ENCODE measurements around the gene UTP4. TPM values are rescaled to one million over a fixed set of nuclear protein-coding genes. Genes with fewer than 3 reads are reported as not detected.

UTP4 gene
- polyA plus RNA-seq, 1 donor from 2014 or later: 18.5 TPM

GRCh38 chr16:69084289-69084688, 48.2 kb upstream of the UTP4 start:
- no peak overlapping the region for H3K9ac ChIP-seq (ENCODE audit: low read length)
- no peak for TF ChIP-seq EZH2 (IDR thresholded peaks at IDR 0.05; ENCODE audit: borderline replicate concordance, insufficient read depth, low read length, poor library complexity, severe bottlenecking)
- no peak for TF ChIP-seq REST (IDR thresholded peaks at IDR 0.05; ENCODE audit: borderline replicate concordance)
- TF ChIP-seq POLR2AphosphoS5 (IDR thresholded peaks at IDR 0.05): no peak
- no peak for TF ChIP-seq EP300 (conservative IDR thresholded peaks at IDR 0.05; ENCODE audit: poor library complexity, severe bottlenecking)
- TF ChIP-seq TAF1 (IDR thresholded peaks at IDR 0.05; ENCODE audit: low read depth): no peak
- no peak for TF ChIP-seq MXI1 (conservative IDR thresholded peaks at IDR 0.05; ENCODE audit: poor library complexity, severe bottlenecking)
- no peak for TF ChIP-seq SMC3 (conservative IDR thresholded peaks at IDR 0.05; ENCODE audit: poor library complexity)
- no peak for TF ChIP-seq CTCF (IDR thresholded peaks at IDR 0.05; ENCODE audit: poor library complexity, severe bottlenecking)
- TF ChIP-seq RAD21 (conservative IDR thresholded peaks at IDR 0.05): no peak
- H3K9me3 ChIP-seq (ENCODE audit: low read length): no peaks in the 10 kb centered on the region
- H3K4me3 ChIP-seq (ENCODE audit: low read length): no peak overlapping the region
- no peak overlapping the region for H3K27ac ChIP-seq (ENCODE audit: low read length)
- H3K27me3 ChIP-seq (ENCODE audit: insufficient read depth, low read depth, low read length): no peaks in the 10 kb centered on the region
- no peaks in the 10 kb centered on the region for H3K79me2 ChIP-seq (replicated peaks; ENCODE audit: insufficient read depth, low read length)
- H2AFZ ChIP-seq (ENCODE audit: low read depth, low read length): no peak overlapping the region
- H3K9me2 ChIP-seq (ENCODE audit: insufficient read depth, low read length): no peaks in the 10 kb centered on the region
- H3F3A ChIP-seq (ENCODE audit: insufficient read depth, low read length, poor library complexity, severe bottlenecking): no peaks in the 10 kb centered on the region
- H3K36me3 ChIP-seq (ENCODE audit: insufficient read depth, low read length): no peaks in the 10 kb centered on the region
- H3K4me2 ChIP-seq (ENCODE audit: low read length): no peak overlapping the region
- no peaks in the 10 kb centered on the region for H4K20me1 ChIP-seq (ENCODE audit: insufficient read depth)

- no peaks in the 10 kb centered on the region for H3K36me3 ChIP-seq (ENCODE audit: insufficient read depth, low read length)
- no peaks in the 10 kb centered on the region for H3F3A ChIP-seq (ENCODE audit: insufficient read depth, low read length, poor library complexity, severe bottlenecking)
- H3K79me2 ChIP-seq (replicated peaks; ENCODE audit: insufficient read depth, low read length): no peaks in the 10 kb centered on the region
- H4K20me1 ChIP-seq (ENCODE audit: insufficient read depth): no peaks in the 10 kb centered on the region
- H2AFZ ChIP-seq (ENCODE audit: low read depth, low read length): no peak overlapping the region
- H3K9me3 ChIP-seq (ENCODE audit: low read length): no peaks in the 10 kb centered on the region
- no peak for TF ChIP-seq EZH2 (IDR thresholded peaks at IDR 0.05; ENCODE audit: borderline replicate concordance, insufficient read depth, low read length, poor library complexity, severe bottlenecking)
- no peak for TF ChIP-seq TAF1 (IDR thresholded peaks at IDR 0.05; ENCODE audit: low read depth)
- TF ChIP-seq RAD21 (conservative IDR thresholded peaks at IDR 0.05): no peak
- TF ChIP-seq REST (IDR thresholded peaks at IDR 0.05; ENCODE audit: borderline replicate concordance): no peak
- TF ChIP-seq MXI1 (conservative IDR thresholded peaks at IDR 0.05; ENCODE audit: poor library complexity, severe bottlenecking): no peak
- no peak for TF ChIP-seq SMC3 (conservative IDR thresholded peaks at IDR 0.05; ENCODE audit: poor library complexity)
- no peak for TF ChIP-seq EP300 (conservative IDR thresholded peaks at IDR 0.05; ENCODE audit: poor library complexity, severe bottlenecking)
- no peak for TF ChIP-seq POLR2AphosphoS5 (IDR thresholded peaks at IDR 0.05)
- no peak for TF ChIP-seq CTCF (IDR thresholded peaks at IDR 0.05; ENCODE audit: poor library complexity, severe bottlenecking)
- no peaks in the 10 kb centered on the region for H3K9me2 ChIP-seq (ENCODE audit: insufficient read depth, low read length)
- no peak overlapping the region for H3K27ac ChIP-seq (ENCODE audit: low read length)
- H3K4me2 ChIP-seq (ENCODE audit: low read length): no peak overlapping the region
- no peaks in the 10 kb centered on the region for H3K27me3 ChIP-seq (ENCODE audit: insufficient read depth, low read depth, low read length)
- no peak overlapping the region for H3K9ac ChIP-seq (ENCODE audit: low read length)
- H3K4me3 ChIP-seq (ENCODE audit: low read length): no peak overlapping the region
These were observed 47.3 kb upstream of the UTP4 start for GRCh38 chr16:69085032-69085695.
